AML-193 (cell line): Measurements from ENCODE around the gene LPAR3.
"Not testable (repeated sequence)": the region's sequence is repeated elsewhere in the genome, so short reads cannot be mapped to it uniquely, and the experiment has no call there.

Experiments
- DNase-seq, 2 experiments: peaks; one replicate each; lab custom pipeline; 2025; lab: John Stamatoyannopoulos, UW

Gene LPAR3

DNA sequence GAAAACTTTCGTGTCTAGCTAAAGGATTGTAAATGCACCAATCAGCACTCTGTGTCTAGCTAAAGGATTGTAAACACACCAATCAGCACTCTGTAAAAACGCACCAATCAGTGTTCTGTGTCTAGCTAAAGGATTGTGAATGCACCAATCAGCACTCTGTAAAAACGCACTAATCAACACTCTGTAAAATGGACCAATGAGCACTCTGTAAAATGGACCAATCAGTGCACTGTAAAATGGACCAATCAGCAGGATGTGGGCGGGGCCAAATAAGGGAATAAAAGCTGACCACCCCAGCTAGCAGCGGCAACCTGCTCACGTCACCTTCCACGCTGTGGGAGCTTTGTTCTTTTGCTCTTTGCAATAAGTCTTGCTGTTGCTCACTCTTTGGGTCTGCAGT is 9.7 kb upstream of the LPAR3 start:
- not testable (repeated sequence) for DNase-seq

DNA sequence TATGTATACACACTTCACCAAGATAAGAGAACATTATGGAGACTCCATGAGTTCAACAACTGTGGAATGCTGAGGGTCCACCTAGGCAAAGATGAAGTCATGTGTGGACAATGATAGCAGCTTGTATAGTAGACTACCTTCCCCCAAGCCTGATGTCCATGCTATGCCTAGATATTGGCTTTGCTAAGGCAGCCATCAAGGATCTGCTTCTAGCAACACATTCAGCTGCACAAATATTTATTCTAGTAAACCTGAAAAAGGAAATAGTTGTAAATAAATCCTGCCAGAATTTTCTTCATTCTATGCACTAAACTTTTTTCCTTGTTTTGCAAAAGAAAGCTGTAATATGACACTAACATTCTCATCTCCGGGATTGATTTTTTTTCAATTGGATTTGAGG is 7.0 kb upstream of the LPAR3 start:
- DNase-seq = no peak

DNA sequence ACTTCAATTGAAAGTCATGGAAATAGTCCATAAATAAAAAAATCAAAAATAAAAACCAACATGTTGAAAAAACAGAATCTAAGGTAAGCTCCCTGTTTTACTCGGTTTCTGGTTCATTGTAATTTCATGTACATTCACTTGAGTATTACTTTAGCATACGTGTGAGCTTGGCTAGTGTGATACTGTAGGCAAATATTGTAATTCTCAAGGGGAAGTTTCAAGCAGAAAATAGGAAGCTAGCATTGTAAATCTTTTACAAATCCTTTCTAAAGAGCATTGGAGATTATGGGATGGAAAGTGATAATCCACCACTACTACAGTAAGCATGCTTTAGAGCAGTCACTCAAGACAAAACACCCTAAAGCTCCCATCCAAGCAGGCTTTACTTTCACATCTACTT is 3.3 kb upstream of the LPAR3 start:
- no peak for DNase-seq

DNA sequence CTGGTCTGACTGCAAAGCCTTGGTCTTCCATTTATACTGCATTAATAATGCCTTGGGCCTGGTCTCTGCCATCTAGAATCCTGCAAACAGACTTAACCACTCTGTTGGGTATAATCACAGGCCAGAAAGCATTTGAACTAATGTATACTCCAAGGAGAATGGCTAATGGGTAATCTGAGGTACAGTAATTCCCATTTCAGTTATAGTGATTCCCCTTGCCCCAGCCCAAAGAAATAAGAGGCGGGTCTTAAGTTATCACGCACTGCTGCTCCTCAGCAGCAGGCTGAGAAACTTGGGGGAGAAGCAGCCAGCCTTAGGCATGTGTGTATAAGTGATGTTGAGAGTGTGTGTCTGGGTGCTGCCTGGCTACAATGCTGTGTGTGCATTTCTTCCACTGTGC is 2.4 kb downstream of the LPAR3 start:
- no peak for DNase-seq

DNA sequence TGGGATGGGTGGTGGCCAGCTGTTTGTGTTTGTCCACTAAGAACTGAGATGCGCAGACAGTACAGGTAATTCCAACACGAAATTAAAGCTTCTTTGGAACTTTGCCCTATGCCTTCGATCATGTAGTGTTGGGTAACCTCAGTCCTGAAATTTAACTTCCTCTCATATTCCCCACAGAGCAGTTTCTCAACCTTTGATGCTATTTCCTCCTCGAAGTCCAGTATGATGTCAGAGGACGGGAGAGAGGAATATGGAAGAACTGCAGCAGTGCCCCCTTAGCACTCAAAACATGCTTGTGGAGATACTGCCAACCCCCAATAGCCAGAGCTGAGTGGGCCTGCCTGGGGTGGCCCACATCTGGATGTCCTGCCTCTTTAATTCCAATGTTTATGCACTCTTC is 3.6 kb downstream of the LPAR3 start:
- peak in 1 of 2 experiments; percentile 40 for DNase-seq

DNA sequence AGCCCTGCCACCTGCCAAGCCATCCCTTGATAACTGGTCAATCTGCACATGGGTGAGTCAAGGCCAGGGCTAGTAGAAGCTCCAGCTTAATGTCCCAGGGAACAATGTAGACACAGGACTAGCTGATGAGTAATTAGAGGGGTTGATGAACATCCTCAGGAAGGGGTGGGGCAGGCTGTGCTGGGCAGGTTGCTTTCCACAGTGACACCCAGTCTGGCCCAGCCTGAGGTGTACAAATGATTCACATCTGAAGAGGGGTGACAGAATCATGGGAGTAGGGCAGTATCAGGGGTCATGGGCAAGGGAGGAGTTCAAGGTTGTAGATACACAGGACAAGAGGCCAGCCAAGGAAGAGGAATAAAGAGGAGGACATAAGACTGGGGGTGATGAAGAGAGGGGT is 4.3 kb downstream of the LPAR3 start:
- DNase-seq = no peak

DNA sequence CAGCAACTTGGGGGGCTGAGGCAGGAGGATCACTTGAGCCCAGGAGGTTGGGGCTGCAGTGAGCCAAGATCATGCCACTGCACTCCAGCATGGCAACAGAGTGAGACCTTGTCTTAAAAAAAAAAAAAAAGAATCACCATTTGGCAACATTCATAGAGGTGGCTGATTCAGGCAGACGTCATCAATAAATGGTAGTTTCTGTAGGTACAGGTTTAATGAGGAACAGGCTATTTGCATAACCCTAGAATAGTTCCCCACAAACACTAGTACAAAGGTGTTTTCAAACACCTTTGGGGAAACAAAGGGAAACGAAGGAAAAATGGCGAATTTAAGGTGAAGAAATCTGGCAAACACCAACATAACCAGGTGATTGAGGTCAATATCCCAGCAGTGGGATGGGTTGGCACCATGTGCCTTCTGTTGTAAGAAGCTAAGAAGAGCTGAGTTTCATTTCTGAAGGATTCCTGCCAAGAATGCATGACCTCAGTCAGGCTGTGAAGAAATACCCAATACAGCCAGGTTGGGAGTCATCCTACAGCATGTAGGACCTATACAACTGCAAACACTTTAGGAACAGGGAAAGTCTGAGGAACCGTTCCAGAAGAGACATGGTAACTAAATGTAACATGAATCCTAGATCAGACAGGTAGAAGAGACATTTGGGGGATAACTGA is 5.6 kb downstream of the LPAR3 start:
- no peak for DNase-seq

DNA sequence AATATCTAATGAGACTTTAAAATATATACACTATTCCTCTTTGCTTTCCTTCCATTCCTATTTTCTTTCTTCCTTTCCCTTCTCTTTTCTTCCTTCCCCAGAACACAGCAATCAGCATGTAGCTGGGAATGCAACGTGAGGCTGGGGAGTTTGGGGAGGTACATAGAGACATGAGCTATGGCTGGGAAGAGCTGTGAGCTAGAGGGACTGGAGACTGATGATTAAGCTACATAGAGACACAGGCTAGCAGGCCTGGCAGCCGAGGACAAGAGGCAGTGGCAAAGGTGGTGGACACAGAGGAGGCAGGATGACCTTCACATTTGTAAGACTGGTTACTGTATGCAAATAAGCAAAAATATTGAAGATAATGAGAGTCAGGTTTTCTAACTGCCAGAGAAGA is 7.5 kb downstream of the LPAR3 start:
- no peak for DNase-seq

DNA sequence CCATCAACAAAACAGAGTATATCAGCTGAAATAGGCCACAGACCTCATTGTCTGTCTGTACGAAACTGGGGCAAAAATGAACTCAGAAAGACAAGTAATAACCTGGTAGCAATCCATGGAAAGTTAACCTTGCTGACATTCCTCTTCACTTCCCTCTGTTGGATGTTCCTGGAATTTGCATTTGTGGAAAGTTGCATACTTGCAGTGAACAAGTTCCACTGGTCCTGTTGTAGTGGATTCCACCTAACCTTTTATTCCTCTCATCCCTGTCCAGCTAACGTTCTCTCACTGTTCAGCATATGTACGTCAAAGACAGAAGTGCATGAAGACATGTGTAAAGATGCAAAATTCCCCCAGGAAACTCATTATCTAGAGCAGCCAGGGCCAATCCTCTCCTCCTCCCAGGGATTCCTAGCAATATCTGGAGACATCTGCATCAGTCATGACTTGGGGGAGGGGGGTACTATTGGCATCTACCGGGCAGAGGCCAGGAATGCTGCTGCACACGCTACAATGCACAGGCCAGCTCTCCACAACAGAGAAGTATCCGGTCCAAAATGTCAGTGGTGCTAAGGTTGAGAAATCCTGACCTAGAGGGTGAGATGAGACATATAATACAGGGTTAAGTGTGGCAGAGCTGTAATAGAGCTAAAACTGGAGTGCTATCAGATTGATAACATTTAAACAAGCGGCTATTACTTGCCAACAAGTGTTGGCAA is 8.2 kb downstream of the LPAR3 start:
- no peak for DNase-seq

DNA sequence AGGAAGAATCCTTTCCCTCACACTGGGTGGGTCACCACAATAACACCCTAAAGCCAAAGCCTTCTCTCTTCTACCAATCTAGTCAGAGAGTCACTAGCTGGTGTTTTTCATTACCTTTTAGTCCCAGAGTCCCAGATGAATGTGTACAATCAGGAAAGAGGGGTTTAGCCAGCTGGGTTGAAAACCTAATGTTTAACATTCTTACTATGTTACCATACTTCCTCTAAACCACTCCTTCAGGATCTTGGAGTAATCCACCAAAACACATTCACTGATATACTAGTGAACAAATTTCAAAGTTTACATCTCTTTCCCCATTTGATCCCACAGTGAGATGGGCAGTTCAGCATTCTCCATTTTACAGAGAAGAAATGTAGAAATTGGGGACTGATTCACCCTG is 9.7 kb downstream of the LPAR3 start:
- no peak for DNase-seq

DNA sequence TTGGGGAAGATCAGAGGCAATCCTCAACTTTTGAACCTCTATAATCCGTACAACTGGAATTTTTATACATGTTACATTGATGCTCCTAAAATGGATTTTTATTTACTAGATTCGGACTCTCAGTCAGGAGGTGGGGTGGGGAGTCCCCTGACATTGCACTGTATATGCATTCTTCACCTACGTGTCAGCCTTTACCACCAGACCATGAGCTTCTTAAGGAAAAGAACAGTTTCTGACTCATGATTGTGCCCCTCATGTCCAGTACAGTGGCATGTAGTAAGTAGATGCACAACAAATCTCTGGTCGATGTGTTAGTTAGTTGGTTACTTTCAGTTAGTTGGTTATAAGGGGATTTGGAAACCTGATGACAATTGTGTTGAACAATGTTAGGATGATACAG is 15.4 kb downstream of the LPAR3 start:
- DNase-seq = no peak

DNA sequence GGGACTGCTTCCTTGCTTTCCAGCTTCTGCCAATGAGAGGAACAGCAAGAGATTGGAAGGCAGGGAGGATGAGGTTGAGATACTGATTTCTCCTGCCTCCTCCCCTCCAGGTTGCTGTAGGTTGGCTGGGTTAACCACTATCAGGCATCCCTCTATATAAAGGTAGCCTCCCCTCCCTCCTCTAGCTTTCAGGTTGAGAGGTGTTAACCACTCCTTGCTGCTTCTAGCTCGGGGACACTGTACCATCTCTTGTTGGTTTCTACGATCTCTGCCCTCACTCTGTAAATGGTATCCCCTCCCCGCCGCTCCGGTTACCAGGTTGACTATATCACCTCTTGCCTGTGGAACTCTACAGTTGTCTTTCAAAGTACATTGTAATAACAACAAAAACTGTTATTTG is 16.7 kb downstream of the LPAR3 start:
- DNase-seq = no peak

DNA sequence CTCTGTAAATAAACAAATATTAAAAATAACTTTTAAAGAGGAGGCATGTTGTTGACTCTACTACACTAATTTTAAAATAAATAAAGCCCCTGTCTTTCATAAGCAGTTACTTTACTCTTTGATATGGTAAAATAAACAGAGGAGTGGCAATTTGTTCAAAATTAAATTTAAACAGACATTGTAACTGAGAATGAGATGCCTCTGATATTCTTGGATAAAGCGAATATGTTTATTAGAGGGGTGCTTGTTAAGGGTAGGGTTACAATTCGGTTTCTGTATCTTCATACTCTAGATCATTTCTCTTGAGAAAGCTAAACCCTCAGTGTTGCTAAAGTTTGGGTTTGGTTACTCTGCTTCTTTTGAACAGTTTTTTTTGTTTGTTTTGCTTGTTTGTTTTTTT is 19.6 kb downstream of the LPAR3 start:
- DNase-seq = no peak

DNA sequence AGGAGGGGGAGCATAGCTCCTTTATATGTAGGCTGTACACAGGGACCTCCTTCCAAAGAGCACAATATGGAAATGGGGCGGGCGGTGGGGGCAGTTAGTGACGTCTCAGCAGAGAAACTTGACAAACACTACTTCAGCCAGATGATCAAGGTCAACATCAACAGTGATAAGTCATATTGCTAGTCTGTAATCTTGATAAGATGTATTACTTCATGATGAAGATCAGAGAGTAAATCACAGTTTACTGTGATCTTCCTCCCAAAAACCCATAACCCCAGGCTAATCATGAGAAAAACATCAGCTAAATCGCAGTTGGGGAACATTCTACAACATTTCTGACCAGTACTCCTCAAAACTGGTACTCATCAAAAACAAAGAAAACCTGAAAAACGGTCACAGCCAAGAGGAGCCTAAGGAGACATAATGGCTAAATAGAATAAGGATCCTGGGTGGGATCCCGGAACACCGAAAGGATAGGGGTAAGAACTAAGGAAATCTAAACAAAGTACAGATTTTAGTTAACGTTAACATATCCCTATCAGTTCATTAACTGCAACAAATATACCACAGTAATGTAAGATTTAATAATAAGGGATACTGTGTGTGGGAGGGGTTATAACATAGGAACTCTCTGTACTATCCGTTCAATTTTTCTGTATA is 20.2 kb downstream of the LPAR3 start:
- DNase-seq = no peak

DNA sequence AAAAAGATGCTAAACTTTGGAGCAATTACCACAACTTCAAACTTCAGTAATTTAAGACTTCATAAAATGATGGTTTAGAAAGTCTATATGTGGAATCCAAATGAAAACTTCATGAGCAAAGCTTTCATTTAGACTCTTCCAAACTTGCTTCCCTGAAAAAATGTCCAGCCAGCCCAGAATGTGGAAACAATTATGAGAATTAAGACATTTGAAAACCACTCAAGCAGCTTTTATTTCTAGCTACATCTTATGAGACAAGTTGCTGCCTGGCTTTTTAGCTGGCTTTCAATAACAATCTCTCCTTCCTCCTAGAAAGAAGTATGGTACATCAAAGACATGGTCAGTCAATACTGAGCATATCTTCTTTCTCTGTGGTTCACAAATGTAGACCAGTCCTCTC is 21.8 kb downstream of the LPAR3 start:
- DNase-seq = no peak

DNA sequence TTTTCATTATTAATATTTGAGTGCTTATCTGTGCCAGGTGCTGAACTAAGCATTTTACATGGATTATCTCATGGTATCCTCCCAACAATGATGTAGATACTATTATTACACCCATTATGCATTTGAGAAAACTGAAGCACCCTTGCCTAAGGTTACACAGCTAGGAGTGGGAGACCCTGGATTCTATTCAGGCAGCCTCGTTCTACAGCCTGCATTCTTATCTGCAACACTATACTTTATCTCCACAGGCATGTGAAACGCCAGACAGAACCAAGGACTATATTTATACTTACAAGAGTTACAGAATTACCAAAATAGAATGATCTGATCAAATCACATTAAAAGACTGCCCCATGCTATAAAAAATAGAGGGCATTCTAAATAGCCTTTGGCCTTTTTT is 22.4 kb downstream of the LPAR3 start:
- DNase-seq = no peak

DNA sequence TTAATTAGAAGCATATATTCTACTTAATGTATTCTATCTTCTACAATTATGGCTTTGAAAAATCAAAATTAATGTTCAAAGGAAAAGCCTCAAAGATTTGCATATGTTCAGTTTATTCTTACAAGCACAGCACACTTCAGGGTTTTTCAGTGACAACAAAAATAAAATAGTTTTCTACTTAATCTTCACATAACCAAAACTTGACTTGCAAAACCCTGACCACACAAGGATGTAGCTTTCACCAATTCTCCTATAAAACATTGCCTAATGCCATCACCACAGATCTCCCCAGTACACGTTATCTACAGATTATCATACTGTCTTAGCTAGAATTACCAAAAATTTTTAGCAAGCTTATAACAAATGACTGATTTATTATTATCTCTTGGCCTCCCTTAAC is 23.3 kb downstream of the LPAR3 start:
- DNase-seq = no peak

DNA sequence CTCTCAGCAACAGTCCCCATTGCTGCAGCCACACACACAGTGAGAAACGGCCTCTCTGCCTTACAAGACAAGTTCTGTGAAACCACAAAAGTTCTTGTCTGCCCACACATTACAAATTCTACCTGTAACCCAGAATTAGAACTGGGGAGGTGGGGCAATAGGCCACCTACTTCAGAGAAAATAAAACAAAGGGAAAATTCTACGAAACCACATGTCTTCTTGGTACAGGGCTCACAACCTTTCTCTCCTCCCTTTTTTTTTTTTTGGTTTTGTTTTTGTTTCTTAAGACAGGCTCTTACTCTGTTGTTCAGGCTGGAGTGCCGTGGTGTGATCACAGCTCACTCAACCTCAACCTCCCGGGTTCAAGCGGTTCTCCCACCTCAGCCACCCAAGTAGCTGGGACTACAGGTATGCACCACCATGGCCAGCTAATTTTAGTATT is 30.2 kb downstream of the LPAR3 start:
- no peak for DNase-seq

DNA sequence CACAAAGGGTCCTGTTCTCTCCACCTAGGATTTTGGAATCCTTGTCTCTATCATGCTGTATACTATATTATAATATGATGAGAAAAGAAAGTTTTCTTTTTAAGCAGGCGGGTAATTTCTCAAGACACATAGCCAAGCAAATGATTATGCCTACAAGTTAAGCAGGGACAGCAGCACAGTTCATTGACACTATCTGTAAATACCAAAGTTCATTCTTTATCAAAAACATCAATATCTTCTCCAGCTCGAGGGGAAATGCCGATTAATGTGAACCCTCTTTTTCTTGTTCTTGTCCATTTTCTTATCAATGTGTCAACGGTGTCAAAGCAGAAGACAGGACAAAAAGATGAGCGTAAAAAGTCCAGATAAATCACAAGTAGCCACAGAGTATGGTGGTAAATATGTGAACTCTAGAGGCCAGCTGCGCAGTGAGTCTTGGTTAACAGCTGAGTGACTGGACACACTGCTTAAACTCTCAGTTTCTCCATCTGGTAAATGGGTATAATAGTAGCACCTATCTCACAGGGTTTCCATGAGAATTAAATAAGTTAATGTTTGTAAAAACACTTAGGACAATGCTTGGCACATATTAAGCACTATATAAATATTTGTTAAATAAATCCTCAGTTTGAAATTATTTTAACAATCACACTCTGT is 30.9 kb downstream of the LPAR3 start:
- no peak for DNase-seq

DNA sequence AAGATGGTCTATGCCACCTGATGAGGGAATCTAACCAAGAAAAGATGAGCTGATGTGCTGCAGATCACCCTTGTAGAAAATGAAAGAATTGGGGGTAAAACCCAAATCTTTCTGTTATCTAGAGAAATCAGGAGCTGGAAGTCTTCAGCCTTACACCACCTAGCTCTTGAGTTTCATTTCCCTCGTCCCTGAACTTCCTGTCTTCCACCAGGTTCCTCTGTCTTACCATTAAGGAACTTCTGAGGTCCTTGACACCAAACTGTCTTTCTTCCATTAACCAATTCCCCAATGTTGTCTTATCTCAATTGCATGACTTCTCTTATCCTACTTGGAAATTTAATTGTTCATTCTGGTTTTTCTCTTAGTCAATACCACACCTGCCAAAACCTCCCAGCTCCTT is 31.5 kb downstream of the LPAR3 start:
- no peak for DNase-seq

DNA sequence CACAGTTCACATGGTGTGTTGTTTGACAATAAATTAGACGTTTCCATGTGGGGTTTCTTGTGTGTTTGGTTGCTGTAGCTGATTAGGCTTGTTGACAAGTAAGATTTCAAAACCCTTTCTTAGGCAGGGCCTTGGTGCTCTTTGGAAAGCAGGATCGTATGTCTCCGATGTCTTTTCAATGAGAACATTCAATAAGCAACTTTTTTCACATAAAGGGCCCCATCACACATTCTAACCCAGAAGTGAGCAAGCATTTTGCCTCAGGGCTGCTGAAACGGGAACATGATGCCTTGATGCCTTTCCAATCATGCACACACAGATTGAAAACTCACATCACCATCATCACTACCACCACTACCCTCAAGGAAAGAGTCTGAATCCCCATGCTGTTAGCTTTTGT is 33.1 kb downstream of the LPAR3 start:
- no peak for DNase-seq

DNA sequence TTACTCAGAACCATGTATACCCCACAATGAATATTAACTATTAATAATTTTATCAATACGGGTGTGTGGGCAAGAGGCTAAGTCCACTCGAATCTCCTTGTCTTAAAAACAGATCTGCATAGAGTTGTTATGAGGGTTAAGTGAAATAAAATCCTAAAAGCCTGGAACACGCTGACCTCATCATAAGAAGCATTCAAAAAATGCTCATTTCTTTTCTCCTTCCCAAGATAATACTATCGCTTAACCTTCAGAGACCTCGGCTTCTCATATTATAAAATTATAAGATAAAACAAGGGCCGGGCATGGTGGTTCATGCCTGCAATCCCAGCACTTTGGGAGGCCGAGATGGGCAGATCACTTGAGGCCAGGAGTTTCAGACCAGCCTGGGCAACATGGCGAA is 35.1 kb downstream of the LPAR3 start:
- no peak for DNase-seq

DNA sequence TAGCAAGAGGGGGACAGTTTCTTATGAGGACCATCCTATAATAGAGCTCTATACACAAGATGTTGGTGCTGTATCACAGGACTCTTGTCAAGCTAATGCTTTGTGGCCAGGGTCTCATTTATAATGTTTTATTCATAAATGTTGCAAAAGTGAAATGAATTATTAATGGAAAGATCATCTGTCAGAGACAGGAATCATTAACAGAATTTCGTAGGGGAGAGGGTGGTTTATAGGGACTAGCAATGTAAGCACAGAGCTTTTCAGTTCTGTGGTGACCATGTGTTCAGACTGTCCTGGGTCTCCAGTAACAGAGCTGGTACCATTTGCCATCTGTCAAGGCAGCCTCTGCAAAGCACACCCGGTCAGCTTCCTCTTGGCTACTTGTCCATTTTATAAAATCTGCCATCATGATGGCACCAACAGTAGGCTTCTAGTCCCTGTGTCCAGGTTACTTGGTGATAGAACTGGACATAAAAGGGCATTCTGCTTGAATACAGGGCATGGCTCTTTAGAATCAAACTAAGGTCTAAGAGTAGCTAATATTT is 36.2 kb downstream of the LPAR3 start:
- no peak for DNase-seq
